Panc1 (cell line): ENCODE measurements around the gene DZIP1.

Experiments used
- TF ChIP-seq, protein P1 (sequence below): fragments of 450-650 bp; IDR thresholded peaks from 2 replicates; pipeline ENCODE4 v1.5.1; 2017; ENCODE audit warnings: mild to moderate bottlenecking
- TF ChIP-seq, protein P2 (sequence below), 2 experiments: IDR thresholded peaks; 2 replicates each; pipeline ENCODE4 v1.6.1; 2011 to 2012; ENCODE audit warnings: low read depth in 2 of 2, control low read depth in 1 of 2, low read length in 1 of 2, mild to moderate bottlenecking in 1 of 2, moderate library complexity in 1 of 2; ENCODE audit not compliant: insufficient read depth in 1 of 2

DNA sequence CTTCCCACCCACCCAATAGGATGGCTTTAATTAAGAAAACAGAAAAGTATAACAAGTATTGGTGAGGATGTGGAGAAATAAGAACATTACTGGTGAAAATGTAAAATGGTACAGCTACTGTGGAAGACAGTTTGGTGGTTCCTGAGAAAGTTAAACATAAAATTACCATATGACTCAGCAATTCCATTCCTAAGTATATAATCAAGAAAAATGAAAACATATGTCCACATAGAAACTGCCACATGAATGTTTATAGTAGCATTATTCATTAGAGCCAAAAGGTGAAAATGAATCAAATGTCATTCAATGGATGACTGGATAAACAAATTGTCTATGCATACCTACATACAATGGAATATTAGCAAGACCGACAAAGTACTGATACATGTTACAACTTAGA, 16.9 kb downstream of the DZIP1 start:
- TF ChIP-seq, protein P1, sequence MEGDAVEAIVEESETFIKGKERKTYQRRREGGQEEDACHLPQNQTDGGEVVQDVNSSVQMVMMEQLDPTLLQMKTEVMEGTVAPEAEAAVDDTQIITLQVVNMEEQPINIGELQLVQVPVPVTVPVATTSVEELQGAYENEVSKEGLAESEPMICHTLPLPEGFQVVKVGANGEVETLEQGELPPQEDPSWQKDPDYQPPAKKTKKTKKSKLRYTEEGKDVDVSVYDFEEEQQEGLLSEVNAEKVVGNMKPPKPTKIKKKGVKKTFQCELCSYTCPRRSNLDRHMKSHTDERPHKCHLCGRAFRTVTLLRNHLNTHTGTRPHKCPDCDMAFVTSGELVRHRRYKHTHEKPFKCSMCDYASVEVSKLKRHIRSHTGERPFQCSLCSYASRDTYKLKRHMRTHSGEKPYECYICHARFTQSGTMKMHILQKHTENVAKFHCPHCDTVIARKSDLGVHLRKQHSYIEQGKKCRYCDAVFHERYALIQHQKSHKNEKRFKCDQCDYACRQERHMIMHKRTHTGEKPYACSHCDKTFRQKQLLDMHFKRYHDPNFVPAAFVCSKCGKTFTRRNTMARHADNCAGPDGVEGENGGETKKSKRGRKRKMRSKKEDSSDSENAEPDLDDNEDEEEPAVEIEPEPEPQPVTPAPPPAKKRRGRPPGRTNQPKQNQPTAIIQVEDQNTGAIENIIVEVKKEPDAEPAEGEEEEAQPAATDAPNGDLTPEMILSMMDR, result no peak
- TF ChIP-seq, protein P2, sequence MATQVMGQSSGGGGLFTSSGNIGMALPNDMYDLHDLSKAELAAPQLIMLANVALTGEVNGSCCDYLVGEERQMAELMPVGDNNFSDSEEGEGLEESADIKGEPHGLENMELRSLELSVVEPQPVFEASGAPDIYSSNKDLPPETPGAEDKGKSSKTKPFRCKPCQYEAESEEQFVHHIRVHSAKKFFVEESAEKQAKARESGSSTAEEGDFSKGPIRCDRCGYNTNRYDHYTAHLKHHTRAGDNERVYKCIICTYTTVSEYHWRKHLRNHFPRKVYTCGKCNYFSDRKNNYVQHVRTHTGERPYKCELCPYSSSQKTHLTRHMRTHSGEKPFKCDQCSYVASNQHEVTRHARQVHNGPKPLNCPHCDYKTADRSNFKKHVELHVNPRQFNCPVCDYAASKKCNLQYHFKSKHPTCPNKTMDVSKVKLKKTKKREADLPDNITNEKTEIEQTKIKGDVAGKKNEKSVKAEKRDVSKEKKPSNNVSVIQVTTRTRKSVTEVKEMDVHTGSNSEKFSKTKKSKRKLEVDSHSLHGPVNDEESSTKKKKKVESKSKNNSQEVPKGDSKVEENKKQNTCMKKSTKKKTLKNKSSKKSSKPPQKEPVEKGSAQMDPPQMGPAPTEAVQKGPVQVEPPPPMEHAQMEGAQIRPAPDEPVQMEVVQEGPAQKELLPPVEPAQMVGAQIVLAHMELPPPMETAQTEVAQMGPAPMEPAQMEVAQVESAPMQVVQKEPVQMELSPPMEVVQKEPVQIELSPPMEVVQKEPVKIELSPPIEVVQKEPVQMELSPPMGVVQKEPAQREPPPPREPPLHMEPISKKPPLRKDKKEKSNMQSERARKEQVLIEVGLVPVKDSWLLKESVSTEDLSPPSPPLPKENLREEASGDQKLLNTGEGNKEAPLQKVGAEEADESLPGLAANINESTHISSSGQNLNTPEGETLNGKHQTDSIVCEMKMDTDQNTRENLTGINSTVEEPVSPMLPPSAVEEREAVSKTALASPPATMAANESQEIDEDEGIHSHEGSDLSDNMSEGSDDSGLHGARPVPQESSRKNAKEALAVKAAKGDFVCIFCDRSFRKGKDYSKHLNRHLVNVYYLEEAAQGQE (IDR thresholded peaks at IDR 0.05; ENCODE audit: insufficient read depth in 1 of 2, low read depth in 2 of 2, low read length in 1 of 2), result no peak
